Hematopoietic multipotent progenitor cell treated with erythropoietin and hydrocortisone succinate and interleukin-3 and kit ligand, for 4 days (in vitro differentiated cells): Measurements from ENCODE around the gene SSBP3.
"Not testable (repeated sequence)": the region's sequence is repeated elsewhere in the genome, so short reads cannot be mapped to it uniquely, and the experiment has no call there.

Experiments used
- DNase-seq: peaks from one replicate; pipeline ENCODE4 v3.0.0-alpha.2; 2015

SSBP3 gene

DNA sequence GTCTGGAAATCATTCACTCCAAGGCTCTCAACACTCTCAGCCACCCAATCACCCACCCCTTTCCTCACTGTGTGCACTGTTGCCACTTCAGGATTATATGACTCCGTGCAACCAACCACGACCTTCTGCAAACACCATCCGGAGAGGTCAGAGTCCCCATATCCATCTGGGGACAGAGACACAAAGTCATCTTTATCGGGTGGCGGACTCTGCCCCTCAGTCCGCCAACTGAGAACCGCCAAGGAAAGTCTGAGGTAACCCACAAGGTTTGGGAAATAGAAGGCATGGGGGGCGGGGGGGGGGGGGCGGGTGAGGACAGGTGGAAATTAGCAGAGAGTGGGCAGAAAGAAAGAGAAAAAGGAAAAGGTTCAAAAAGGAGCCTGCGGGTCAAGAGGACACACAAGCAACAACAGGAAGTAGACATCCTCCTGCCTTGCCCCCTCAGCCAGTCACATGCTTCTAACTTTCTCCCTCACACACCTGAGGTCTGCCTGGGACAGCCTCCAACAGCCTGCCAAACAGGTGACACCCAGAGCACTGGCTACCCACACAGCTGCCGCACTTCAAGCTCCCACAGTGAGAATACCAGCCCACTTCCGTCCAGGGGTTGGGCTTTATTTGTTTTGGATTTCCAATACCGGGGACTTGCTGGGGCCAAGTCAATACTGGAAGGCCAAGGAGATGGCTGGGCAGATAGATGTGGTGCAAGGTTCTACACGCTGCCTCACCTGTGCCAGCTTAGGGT, 58.1 kb downstream of the SSBP3 start:
- no peak for DNase-seq

- no peak for DNase-seq
These were observed 58.8 kb downstream of the SSBP3 start for GRCh38 chr1:54347261-54347954.

GRCh38 chr1:54345548-54345947, 60.6 kb downstream of the SSBP3 start:
- DNase-seq = not testable (repeated sequence)

DNA sequence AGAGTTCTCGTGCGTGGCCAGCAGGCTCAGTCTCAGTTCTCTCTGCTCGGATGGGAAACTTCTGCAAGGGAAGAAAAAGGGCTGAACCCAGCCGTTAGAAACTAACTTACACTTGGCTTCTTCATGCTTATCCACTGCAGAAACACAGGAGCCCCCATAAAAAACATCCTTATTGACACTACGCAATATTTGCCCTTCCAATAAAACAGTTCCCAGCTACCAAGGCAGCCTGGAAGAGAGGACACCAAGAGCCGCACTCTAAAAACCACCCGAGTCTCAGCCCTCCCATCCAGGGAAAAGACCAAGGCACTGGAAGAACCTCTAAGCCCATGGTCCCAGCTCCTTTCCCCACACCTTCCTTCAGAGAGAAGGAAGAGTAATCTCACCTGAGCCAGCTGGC, 61.1 kb downstream of the SSBP3 start:
- no peak for DNase-seq

DNA sequence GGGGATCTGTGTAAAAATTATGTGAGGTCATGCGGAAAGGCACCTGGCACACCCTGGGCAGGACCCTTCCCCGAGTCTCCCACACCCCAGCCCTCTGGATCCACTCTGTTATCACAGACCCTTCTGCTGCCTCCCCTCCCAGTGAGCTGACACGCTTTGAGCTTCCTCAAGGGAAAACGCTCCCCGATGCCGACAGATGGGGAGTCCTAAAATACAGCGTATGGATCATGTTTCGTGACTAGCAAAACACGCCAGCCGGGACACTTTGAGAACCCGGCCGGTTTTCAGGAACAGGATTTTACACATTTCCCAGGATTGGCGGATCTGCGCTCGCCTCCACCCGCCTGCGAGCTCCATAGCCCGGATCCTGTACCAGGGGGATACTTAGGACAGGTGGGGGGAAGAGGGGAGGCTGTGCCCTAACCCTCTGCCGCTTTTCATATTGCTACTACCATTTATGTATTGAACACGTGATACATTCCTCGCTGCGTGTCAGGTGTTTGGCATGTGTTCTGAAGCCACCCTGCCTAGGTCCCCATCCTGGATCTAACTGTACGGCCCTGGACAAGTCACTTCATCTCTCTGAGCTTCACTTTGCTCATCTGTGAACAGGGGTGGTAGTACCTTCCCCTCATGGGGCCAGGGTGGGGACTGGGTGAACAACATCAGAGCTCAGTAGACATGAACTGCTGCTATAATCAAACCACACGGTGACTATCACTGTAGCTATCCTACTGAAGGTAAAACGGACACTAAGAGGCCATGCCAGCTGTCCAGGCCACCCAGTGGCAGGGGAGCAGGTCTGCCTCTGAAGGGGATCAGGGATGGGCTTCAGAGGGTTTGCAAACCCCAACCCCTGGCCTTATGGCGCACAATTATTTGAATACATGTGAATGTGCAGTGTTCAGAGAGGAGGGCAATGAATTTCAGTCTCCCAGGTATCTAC, 63.2 kb downstream of the SSBP3 start:
- no peak for DNase-seq

- DNase-seq = no peak
These were observed 63.9 kb downstream of the SSBP3 start for GRCh38 chr1:54342288-54342687.

DNA sequence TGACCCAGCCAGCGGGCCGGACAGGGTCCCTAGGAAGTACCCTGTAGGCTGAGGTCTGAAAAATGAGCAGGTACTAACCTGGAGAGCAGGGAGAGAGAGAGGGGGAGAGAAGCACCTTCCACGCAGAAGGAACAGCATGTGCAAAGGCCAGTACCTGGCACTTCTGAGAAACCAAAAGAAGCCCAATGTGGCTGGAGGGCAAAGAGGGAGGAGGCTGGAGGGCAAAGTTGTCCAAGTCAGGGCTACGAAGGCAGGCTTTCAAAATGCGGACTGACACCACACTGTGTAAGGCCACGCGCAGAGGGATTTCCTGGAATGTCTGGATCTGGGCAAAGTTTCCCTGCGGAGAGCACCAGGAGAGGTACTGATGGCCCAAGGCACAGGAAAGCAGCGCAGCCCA, 64.4 kb downstream of the SSBP3 start:
- no peak for DNase-seq

- no peak for DNase-seq
These were observed 65.3 kb downstream of the SSBP3 start for GRCh38 chr1:54340878-54341277.

DNA sequence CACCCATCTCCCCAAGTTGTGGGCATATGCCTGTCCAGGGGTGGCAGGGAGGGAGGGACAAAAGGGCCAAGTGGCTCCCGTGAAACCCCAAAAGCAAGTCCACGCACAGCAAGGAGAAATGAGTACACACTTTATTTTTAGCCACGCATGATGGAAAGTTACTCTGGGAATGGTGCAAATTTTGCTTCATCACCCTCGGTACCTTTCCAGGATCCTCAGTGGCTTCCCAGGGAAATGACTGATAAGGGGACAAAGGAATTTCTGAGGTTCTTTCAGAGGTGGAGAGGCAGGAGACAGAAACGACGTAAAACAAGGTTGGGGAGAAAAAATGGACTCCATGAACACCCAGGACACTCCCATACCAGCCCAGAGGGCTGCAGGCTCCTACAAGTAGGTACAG, 65.8 kb downstream of the SSBP3 start:
- no peak for DNase-seq

GRCh38 chr1:54339126-54339525, 67.1 kb downstream of the SSBP3 start:
- no peak for DNase-seq

DNA sequence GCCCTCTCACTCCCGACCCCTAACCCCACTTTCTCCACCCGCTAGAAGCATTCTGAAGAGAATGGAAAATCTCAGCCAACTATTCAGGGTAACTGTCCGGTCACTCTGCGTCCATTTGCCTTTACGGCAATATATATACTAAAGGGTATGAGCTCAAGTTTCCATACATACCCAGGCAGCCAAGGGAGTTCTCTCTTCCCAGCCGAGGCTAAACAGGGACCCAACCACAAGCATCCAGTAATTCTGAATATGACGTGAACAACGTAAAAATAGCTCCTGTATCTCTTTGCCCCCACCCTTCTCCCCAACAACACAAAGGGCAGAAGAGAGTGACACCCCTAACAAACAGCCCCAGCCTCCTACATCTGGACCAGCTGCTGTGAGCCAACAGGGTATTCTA, 67.7 kb downstream of the SSBP3 start:
- DNase-seq = no peak

- DNase-seq = peak; percentile 41
These were observed 68.3 kb downstream of the SSBP3 start for GRCh38 chr1:54337928-54338327.

GRCh38 chr1:54337034-54337433, 69.2 kb downstream of the SSBP3 start:
- no peak for DNase-seq

DNA sequence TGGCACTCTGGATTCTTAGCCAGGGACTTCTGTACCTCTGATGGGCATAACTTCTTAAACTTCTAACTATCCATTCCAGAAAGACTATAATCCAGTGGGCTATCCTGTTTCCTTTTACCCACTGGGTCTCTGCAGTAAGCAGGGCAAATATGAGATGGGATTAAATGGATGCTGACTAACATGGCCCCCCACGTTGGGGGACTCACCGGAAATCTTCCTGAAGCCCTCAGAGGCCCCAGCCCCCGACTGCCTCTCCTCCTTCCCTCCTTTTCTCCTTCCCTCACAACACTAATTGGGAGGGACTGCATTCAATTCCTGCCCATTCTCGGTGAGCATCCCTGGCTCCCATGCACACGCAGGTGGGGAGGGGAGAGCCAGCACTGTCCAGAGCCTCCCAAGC, 70.1 kb downstream of the SSBP3 start:
- DNase-seq = no peak

- DNase-seq = no peak
These were observed 70.5 kb downstream of the SSBP3 start for GRCh38 chr1:54335755-54336108.

DNA sequence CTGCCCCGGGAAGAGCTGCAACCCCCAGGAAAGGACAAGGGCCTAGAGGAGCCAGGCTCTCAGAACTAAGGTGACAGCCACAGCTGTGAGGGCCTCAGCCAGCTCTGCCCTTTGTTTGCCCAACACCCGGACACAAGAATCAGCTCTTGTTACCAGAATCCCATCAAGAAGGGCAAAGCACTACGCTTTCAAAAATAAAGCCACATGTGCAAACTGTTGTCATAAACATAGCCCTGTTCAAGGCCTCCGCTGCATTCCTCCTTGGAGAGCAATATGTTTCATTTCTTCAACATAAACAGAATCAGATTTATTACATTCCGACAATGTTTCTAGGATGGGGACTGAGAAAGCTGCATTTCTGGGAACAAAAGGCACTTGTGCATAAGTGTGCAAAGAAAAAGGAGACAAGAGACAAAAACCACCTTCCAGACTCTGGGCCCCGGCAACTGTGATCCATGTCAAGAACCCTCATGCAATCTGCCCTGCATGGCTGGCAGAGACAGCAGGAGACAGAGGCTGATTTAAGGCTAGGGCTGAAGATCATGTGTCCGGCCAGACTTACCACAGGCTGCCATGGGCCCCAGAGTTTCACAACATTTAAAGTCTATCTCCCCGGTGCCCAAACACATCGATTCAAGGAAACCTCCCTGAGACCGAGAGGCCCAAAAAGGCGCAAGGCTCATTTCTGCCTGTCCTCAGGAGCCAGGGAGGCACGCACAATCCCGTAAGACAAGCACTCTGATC, 71.0 kb downstream of the SSBP3 start:
- peak; percentile 66 for DNase-seq

- peak; percentile 24 for DNase-seq
These were observed 73.2 kb downstream of the SSBP3 start for GRCh38 chr1:54332781-54333585.

- no peak for DNase-seq
These were observed 74.2 kb downstream of the SSBP3 start for GRCh38 chr1:54331843-54332463.

GRCh38 chr1:54331091-54331772, 75.0 kb downstream of the SSBP3 start:
- no peak for DNase-seq

GRCh38 chr1:54329312-54330003, 76.7 kb downstream of the SSBP3 start:
- DNase-seq = no peak
